Astrocyte (in vitro differentiated cells and primary cell): ENCODE results near the gene HMG20B.

Experiments used
- EZH2 ChIP-seq: IDR thresholded peaks from 2 replicates; pipeline ENCODE4 v1.6.1; 2012; ENCODE audit warnings: mild to moderate bottlenecking, low read length, inconsistent platforms; ENCODE audit not compliant: insufficient read depth
- TF ChIP-seq, protein P1 (sequence below): IDR thresholded peaks from 2 replicates; pipeline ENCODE4 v1.5.1; 2011; ENCODE audit warnings: low read depth, mild to moderate bottlenecking, inconsistent platforms, low read length, moderate library complexity; ENCODE audit not compliant: insufficient read depth

GRCh38 chr19:3577723-3578344 lies 5.1 kb downstream of the HMG20B start:
- TF ChIP-seq, protein P1, sequence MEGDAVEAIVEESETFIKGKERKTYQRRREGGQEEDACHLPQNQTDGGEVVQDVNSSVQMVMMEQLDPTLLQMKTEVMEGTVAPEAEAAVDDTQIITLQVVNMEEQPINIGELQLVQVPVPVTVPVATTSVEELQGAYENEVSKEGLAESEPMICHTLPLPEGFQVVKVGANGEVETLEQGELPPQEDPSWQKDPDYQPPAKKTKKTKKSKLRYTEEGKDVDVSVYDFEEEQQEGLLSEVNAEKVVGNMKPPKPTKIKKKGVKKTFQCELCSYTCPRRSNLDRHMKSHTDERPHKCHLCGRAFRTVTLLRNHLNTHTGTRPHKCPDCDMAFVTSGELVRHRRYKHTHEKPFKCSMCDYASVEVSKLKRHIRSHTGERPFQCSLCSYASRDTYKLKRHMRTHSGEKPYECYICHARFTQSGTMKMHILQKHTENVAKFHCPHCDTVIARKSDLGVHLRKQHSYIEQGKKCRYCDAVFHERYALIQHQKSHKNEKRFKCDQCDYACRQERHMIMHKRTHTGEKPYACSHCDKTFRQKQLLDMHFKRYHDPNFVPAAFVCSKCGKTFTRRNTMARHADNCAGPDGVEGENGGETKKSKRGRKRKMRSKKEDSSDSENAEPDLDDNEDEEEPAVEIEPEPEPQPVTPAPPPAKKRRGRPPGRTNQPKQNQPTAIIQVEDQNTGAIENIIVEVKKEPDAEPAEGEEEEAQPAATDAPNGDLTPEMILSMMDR: no peak
- no peak for TF ChIP-seq EZH2
